OCI-LY1 (cell line): ENCODE measurements around the gene RNF112.

Source experiments
- H2AFZ ChIP-seq: fragments of 200-600 bp; sonication (generic), shearing (Covaris generic); 2 replicates; pipeline ENCODE4 v1.6.0; 2014; ENCODE audit warnings: antibody characterized with exemption, mild to moderate bottlenecking, low read length
- H3F3A ChIP-seq: fragments of 200-600 bp; sonication (generic), shearing (Covaris generic); 2 replicates; pipeline ENCODE4 v1.6.0; 2014; ENCODE audit warnings: mild to moderate bottlenecking, antibody characterized with exemption, low read length, moderate library complexity; ENCODE audit not compliant: insufficient read depth
- H3K27ac ChIP-seq: fragments of 200-600 bp; sonication (generic); 2 replicates; pipeline ENCODE4 v1.5.1; 2014; ENCODE audit warnings: low read length, mixed run types, mild to moderate bottlenecking, low read depth; ENCODE audit not compliant: poor library complexity, severe bottlenecking
- H3K27me3 ChIP-seq: fragments of 200-600 bp; sonication (generic); 2 replicates; pipeline ENCODE4 v1.6.0; 2014; ENCODE audit warnings: antibody characterized with exemption, mild to moderate bottlenecking, low read length, moderate library complexity; ENCODE audit not compliant: insufficient read depth
- H3K36me3 ChIP-seq: fragments of 200-600 bp; sonication (generic); 2 replicates; pipeline ENCODE4 v1.6.1; 2014; ENCODE audit warnings: mild to moderate bottlenecking, antibody characterized with exemption, low read length, moderate library complexity, mixed read lengths; ENCODE audit not compliant: insufficient read depth
- H3K4me1 ChIP-seq: fragments of 200-600 bp; sonication (generic); 2 replicates; pipeline ENCODE4 v1.5.1; 2014; ENCODE audit warnings: mild to moderate bottlenecking, low read length, moderate library complexity; ENCODE audit not compliant: insufficient read depth, severe bottlenecking
- H3K4me2 ChIP-seq: fragments of 200-600 bp; sonication (generic), shearing (Covaris generic); 2 replicates; pipeline ENCODE4 v1.6.1; 2014; ENCODE audit warnings: low read length
- H3K4me3 ChIP-seq: fragments of 200-600 bp; sonication (generic); 2 replicates; pipeline ENCODE4 v1.5.1; 2014; ENCODE audit warnings: low read length, low read depth, mild to moderate bottlenecking, mixed read lengths; ENCODE audit not compliant: poor library complexity, severe bottlenecking
- H3K79me2 ChIP-seq: fragments of 200-600 bp; shearing (Covaris generic); 2 replicates; pipeline ENCODE4 v1.6.1; 2016; ENCODE audit warnings: mixed run types, low read length, mixed read lengths; ENCODE audit not compliant: insufficient read depth
- H3K9ac ChIP-seq: fragments of 200-600 bp; sonication (generic), shearing (Covaris generic); 2 replicates; pipeline ENCODE4 v1.6.1; 2014; ENCODE audit warnings: mild to moderate bottlenecking, low read length, mixed read lengths
- H3K9me2 ChIP-seq: fragments of 200-600 bp; sonication (generic), shearing (Covaris generic); 2 replicates; pipeline ENCODE4 v1.6.1; 2014; ENCODE audit warnings: low read depth, mild to moderate bottlenecking, low read length, mixed read lengths
- H3K9me3 ChIP-seq: fragments of 200-600 bp; shearing (Covaris generic); 2 replicates; pipeline ENCODE4 v1.6.1; 2014; ENCODE audit warnings: low read length, mixed read lengths
- H4K20me1 ChIP-seq: fragments of 200-600 bp; sonication (generic), shearing (Covaris generic); 2 replicates; pipeline ENCODE4 v1.6.0; 2016; ENCODE audit warnings: mild to moderate bottlenecking, low read length; ENCODE audit not compliant: insufficient read depth
- EZH2 ChIP-seq: fragments of 200-600 bp; sonication (generic), shearing (Covaris generic); IDR thresholded peaks from 2 replicates; pipeline ENCODE4 v1.8.0; 2017; ENCODE audit warnings: borderline replicate concordance, mixed run types, mild to moderate bottlenecking, antibody characterized with exemption, low read length, moderate library complexity, mixed read lengths
- TF ChIP-seq, protein P1 (sequence below): fragments of 200-600 bp; sonication (generic), shearing (Covaris generic); IDR thresholded peaks from 2 replicates; pipeline ENCODE4 v1.5.1; 2017; ENCODE audit warnings: mild to moderate bottlenecking, antibody characterized with exemption, low read length, moderate library complexity, mixed read lengths

Gene RNF112

DNA sequence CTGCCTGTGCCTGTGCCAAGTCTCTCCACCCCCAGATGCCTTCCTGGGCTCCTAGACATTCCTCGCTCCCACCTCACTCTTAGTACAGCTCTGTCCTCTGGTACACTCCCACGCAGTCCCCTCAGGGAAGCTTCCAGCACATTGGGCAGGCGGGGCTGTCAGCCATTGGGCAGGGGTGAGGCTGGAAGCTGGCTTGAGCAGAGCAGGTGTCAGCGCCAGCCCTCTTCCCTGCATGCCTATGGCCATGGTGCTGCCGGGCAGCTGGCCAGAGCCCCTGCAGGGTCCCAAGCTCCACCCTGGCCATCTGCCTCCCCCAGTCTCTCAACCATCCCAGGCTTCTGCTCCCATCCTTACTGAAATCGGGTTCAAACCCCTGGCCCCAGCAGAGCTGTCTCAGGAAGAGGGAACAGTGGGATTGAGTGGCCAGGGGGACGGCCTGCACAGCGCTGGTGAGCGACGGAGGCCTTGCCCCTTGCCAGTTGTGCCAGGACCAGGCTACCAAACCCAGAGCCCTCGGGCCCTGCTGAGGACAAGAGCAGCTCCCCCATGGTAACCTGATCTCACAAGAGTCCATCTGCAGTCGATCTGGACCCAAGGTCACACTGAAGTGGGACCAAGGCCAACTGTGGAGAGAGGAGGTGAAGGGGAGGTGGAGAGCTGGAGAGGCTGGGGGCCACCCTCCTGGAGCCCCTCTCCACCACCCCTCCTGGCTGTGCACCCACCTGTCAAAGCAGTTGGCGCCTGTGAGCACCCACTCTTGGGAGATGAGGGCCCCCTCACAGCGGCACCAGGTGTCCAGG lies 46.1 kb upstream of the RNF112 start:
- Histone ChIP-seq H3K9ac (no peak overlapping the region), H3K27ac (no peak overlapping the region)
- TF ChIP-seq, protein P1, sequence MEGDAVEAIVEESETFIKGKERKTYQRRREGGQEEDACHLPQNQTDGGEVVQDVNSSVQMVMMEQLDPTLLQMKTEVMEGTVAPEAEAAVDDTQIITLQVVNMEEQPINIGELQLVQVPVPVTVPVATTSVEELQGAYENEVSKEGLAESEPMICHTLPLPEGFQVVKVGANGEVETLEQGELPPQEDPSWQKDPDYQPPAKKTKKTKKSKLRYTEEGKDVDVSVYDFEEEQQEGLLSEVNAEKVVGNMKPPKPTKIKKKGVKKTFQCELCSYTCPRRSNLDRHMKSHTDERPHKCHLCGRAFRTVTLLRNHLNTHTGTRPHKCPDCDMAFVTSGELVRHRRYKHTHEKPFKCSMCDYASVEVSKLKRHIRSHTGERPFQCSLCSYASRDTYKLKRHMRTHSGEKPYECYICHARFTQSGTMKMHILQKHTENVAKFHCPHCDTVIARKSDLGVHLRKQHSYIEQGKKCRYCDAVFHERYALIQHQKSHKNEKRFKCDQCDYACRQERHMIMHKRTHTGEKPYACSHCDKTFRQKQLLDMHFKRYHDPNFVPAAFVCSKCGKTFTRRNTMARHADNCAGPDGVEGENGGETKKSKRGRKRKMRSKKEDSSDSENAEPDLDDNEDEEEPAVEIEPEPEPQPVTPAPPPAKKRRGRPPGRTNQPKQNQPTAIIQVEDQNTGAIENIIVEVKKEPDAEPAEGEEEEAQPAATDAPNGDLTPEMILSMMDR, result no peak
- no peak for TF ChIP-seq EZH2

DNA sequence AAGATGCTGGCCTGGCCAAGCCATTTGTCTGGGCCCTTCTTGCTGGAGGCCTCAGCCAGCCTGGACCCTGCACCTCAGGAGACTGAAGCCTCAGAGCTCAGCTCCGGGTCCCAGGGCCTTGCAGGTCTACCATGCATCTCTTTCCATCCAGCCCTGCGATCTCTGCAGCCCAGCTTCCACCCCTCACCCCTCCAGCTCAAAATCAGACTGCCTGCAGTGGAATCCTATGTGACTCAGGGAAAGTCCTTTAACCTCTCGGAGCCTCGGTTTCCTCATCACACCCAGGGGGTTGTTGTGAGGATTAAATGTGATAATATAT lies 45.6 kb upstream of the RNF112 start:
- Histone ChIP-seq H3K79me2 (no peaks in the 10 kb centered on the region), H3K9ac (no peak overlapping the region), H3K36me3 (no peaks in the 10 kb centered on the region), H3K27me3 (no peaks in the 10 kb centered on the region), H3K4me2 (no peak overlapping the region), H3K4me1 (peaks cover 12% of the 10 kb centered on the region), H3K4me3 (no peak overlapping the region), H3F3A (no peaks in the 10 kb centered on the region), H4K20me1 (no peaks in the 10 kb centered on the region), H2AFZ (no peak overlapping the region), H3K9me2 (no peaks in the 10 kb centered on the region), H3K27ac (no peak overlapping the region), H3K9me3 (no peaks in the 10 kb centered on the region)
- TF ChIP-seq, protein P1, result no peak
- TF ChIP-seq EZH2, result no peak

More for the DNA sequence above, 46.1 kb upstream of the RNF112 start:
- H3K36me3 ChIP-seq, result no peaks in the 10 kb centered on the region
- H2AFZ ChIP-seq, result no peak overlapping the region
- no peaks in the 10 kb centered on the region for H3K9me2 ChIP-seq
- no peak overlapping the region for H3K4me2 ChIP-seq
- no peak overlapping the region for H3K4me3 ChIP-seq
- no peaks in the 10 kb centered on the region for H3K79me2 ChIP-seq
- no peaks in the 10 kb centered on the region; the same call in 1 of the 2 replicates for H3K27me3 ChIP-seq
- H3K4me1 ChIP-seq, result peaks cover 12% of the 10 kb centered on the region
- no peaks in the 10 kb centered on the region for H4K20me1 ChIP-seq
- no peaks in the 10 kb centered on the region for H3K9me3 ChIP-seq
- no peaks in the 10 kb centered on the region for H3F3A ChIP-seq

DNA sequence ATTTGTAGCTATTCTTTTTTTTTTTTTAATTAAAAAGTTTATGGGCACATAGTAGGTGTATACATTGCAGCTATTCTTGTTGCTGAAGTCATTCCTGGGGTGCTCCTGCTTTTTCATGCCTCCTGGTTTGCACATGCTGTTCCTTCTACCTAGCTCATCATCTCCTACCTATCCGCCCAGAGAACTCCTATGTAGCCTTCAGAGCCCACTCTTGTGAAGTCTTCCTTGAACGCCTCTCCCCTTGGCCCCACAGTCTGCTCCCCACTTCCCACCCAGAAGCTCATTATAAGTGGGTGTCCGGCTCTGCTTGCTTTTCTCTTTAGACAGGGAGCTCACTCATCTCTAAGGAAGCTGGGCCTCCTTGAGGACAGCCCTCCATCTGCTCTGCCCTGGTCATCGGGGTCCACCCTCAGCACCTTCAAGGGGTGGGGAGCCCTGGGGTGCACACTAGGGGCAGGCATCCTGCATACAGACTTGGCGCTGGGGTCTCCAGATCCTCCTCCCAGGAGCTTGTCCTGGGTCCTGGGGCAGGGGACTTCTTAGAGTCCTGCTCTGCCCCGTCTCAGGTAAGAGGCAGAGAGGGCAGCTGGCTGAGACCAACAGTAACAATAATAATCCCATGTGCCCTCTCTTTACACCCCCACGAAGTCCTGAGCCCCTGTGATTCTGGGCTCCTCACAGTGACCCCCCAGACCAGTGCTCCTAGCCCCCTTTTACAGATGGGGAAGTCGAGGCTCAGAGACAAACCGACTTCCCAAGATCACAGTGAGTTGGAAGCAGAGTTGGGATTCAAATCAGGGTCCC lies 45.0 kb upstream of the RNF112 start:
- peaks cover 12% of the 10 kb centered on the region for H3K4me1 ChIP-seq
- no peak overlapping the region for H3K4me3 ChIP-seq
- no peaks in the 10 kb centered on the region for H3K9me3 ChIP-seq
- no peaks in the 10 kb centered on the region for H3K9me2 ChIP-seq
- no peak overlapping the region for H3K9ac ChIP-seq
- H3K79me2 ChIP-seq, result no peaks in the 10 kb centered on the region
- H3K36me3 ChIP-seq, result no peaks in the 10 kb centered on the region
- H3K27ac ChIP-seq, result no peak overlapping the region
- no peak overlapping the region for H3K4me2 ChIP-seq
- no peaks in the 10 kb centered on the region for H4K20me1 ChIP-seq
- H3K27me3 ChIP-seq, result no peaks in the 10 kb centered on the region
- no peak overlapping the region for H2AFZ ChIP-seq
- no peaks in the 10 kb centered on the region for H3F3A ChIP-seq
- no peak for TF ChIP-seq EZH2
- TF ChIP-seq, protein P1, result no peak
